ENCODE data around the gene CHRNB2.

Gene CHRNB2

DNA sequence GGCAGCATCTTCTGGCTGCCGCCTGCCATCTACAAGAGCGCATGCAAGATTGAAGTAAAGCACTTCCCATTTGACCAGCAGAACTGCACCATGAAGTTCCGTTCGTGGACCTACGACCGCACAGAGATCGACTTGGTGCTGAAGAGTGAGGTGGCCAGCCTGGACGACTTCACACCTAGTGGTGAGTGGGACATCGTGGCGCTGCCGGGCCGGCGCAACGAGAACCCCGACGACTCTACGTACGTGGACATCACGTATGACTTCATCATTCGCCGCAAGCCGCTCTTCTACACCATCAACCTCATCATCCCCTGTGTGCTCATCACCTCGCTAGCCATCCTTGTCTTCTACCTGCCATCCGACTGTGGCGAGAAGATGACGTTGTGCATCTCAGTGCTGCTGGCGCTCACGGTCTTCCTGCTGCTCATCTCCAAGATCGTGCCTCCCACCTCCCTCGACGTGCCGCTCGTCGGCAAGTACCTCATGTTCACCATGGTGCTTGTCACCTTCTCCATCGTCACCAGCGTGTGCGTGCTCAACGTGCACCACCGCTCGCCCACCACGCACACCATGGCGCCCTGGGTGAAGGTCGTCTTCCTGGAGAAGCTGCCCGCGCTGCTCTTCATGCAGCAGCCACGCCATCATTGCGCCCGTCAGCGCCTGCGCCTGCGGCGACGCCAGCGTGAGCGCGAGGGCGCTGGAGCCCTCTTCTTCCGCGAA, 3.8 kb downstream of the CHRNB2 start:
- TF ChIP-seq, protein P1, sequence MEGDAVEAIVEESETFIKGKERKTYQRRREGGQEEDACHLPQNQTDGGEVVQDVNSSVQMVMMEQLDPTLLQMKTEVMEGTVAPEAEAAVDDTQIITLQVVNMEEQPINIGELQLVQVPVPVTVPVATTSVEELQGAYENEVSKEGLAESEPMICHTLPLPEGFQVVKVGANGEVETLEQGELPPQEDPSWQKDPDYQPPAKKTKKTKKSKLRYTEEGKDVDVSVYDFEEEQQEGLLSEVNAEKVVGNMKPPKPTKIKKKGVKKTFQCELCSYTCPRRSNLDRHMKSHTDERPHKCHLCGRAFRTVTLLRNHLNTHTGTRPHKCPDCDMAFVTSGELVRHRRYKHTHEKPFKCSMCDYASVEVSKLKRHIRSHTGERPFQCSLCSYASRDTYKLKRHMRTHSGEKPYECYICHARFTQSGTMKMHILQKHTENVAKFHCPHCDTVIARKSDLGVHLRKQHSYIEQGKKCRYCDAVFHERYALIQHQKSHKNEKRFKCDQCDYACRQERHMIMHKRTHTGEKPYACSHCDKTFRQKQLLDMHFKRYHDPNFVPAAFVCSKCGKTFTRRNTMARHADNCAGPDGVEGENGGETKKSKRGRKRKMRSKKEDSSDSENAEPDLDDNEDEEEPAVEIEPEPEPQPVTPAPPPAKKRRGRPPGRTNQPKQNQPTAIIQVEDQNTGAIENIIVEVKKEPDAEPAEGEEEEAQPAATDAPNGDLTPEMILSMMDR (IDR thresholded peaks at IDR 0.05; ENCODE audit: control extremely low read depth, extremely low read depth, low read depth, missing control alignments), result no peak
- DNase-seq (ENCODE audit: extremely low spot score), result no peak
- ChIA-PET CTCF (no interaction called here), POLR2A (no interaction called here)

DNA sequence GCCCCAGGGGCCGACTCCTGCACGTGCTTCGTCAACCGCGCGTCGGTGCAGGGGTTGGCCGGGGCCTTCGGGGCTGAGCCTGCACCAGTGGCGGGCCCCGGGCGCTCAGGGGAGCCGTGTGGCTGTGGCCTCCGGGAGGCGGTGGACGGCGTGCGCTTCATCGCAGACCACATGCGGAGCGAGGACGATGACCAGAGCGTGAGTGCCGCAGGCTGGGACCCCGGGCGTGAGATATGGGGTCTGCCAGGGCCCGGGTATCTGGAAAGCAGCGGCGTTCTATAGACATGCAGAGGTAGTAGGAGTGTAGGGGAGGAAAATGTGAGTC, 4.3 kb downstream of the CHRNB2 start:
- DNase-seq (ENCODE audit: extremely low spot score), result no peak
- TF ChIP-seq, protein P1 (IDR thresholded peaks at IDR 0.05; ENCODE audit: control extremely low read depth, extremely low read depth, low read depth, missing control alignments), result no peak
- POLR2A ChIA-PET, result interaction anchor here (1.6 kb wide), 1 partner anchor 92 kb away, joined by 3 read pairs; no protein-coding TSS in a partner anchor
- CTCF ChIA-PET, result no interaction called here

DNA sequence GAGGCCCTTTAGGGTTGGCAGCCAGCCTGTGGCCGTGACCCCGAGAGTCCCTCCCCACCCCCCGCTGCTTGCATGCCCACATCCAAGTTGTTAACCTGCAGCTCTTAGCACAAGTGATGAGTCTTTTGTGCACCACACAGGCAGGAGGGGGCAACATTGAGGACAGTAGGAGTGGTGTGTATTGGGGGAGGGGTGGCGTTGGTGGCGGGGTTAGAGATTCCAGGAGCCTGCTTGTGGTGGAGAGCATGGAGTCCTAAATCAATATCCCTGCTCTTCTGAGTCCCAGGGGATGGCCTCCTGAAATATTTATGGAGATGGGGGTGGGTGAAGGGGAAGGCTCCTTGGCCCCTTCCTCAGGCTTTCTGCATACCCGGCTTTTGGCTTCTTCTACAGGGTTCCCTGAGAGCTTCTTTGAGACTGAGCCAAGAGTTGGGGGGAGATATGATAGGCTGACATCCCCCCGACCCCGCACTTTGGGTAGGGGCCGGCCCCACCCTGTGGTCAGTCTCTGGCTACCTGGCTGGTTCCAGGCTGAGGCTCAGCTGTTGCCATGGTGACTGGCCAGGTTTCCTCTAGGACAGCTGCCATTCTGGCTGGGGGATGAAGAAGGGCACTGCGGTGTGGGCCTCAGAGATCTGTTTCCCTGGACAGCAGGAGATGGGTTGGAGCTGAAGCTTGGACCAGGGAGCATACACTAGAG, 5.0 kb downstream of the CHRNB2 start:
- POLR2A ChIA-PET, result interaction anchor here (1.6 kb wide), 1 partner anchor 93 kb away, joined by 3 read pairs; no protein-coding TSS in a partner anchor
- CTCF ChIA-PET, result interaction anchor here (1.0 to 1.4 kb wide), 4 partner anchors 13 to 445 kb away, joined by 3 to 7 read pairs (median 3); no protein-coding TSS in a partner anchor
- DNase-seq (ENCODE audit: extremely low spot score), result no peak
- TF ChIP-seq, protein P1 (IDR thresholded peaks at IDR 0.05; ENCODE audit: control extremely low read depth, extremely low read depth, low read depth, missing control alignments), result no peak

DNA sequence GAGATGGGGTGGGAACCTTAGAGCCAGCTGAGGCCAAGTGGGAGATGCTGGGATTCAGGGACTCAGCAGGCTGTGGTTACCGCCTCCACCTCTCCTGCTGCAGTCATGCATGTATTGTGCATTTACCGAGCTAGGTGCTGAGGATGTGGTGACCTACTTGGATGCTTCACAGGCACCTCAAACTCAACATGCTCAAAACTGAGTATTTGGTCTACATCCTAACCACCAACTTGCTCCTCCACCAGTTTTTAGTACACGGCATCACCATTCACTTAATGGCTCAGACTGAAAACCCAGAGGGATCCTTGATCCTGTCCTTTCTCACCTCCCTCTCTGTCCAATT, 5.6 kb downstream of the CHRNB2 start:
- TF ChIP-seq, protein P1 (IDR thresholded peaks at IDR 0.05; ENCODE audit: control extremely low read depth, extremely low read depth, low read depth, missing control alignments), result no peak

DNA sequence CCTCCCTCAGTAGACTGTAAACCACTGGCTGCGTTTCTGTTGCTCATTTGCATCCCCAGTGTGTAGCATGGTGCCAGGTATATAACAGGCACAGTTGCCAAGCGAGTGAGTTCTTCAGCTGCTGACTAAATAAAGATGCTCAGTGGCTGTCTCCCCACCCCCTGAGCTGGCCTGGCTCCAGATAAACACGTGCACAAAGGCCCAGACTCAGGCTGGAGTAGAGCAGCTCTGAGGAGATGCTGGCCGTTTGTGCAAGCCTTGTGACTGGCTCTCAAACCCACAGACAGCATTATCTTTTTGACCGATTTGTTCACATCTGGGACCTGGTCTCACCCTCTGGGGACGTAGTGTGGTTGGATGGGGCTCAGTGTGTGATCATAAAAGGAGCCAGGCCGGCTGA, 7.1 kb downstream of the CHRNB2 start:
- TF ChIP-seq, protein P1 (IDR thresholded peaks at IDR 0.05; ENCODE audit: control extremely low read depth, extremely low read depth, low read depth, missing control alignments), result no peak
- ChIA-PET CTCF (interaction anchor here (0.9 to 3.2 kb wide), 4 partner anchors 14 to 304 kb away, joined by 3 to 19 read pairs (median 6); no protein-coding TSS in a partner anchor), POLR2A (no interaction called here)
- DNase-seq (ENCODE audit: extremely low spot score), result no peak

More for the DNA sequence above, 5.6 kb downstream of the CHRNB2 start:
- ChIA-PET CTCF (interaction anchor here (1.0 to 1.4 kb wide), 4 partner anchors 13 to 445 kb away, joined by 3 to 7 read pairs (median 3); no protein-coding TSS in a partner anchor), POLR2A (interaction anchor here (1.6 kb wide), 1 partner anchor 94 kb away, joined by 3 read pairs; no protein-coding TSS in a partner anchor)
- no peak for DNase-seq (ENCODE audit: extremely low spot score)

DNA sequence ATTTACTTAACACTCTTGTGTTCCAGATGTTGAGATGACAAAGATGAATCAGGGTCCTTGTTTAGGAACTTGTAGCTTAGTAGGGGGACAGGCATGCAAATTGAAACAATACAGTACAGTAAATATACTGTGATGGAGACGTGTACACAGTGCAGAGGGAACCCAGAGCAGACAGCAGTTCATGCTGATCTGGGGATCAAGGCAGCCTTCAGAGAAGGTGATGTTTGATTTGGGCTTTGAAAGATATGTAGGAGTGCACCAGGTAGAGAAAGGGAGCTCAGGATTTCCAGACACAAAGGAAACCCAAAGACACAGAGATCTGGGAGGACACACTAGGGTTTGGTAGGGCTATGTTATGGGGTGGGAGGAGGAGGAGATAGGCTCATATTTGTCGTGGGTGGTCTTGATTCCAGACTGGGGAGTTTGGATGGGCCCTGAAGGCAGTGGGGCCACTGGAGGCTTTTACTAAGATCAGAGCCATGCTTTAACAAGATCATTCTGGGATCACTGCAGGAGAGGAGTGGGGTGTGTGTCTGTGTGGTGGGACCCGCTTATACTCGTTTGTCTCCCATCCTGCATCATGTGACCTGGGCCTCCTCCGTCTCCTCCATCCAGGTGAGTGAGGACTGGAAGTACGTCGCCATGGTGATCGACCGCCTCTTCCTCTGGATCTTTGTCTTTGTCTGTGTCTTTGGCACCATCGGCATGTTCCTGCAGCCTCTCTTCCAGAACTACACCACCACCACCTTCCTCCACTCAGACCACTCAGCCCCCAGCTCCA, 7.8 kb downstream of the CHRNB2 start:
- POLR2A ChIA-PET, result no interaction called here
- CTCF ChIA-PET, result interaction anchor here (0.9 to 3.2 kb wide), 6 partner anchors 13 to 486 kb away, joined by 3 to 19 read pairs (median 4); no protein-coding TSS in a partner anchor
- TF ChIP-seq, protein P1 (IDR thresholded peaks at IDR 0.05; ENCODE audit: control extremely low read depth, extremely low read depth, low read depth, missing control alignments), result no peak
- no peak for DNase-seq (ENCODE audit: extremely low spot score)

Data from GM10248 (cell line).